IPS DF 4.7 (cell line): ENCODE data around the gene TMEM125.
A peak's percentile ranks its signal among the peaks of the same experiment; 100 is the strongest.

Experiments used
- DNase-seq: peaks from one replicate; pipeline ENCODE4 v3.0.0-alpha.2; 2013; ENCODE audit warnings: low spot score; ENCODE audit errors: extremely low read depth

The TMEM125 gene

GRCh38 chr1:43274125-43274803 lies 4.5 kb downstream of the TMEM125 start:
- no peak for DNase-seq

GRCh38 chr1:43274804-43275180 lies 5.0 kb downstream of the TMEM125 start:
- no peak for DNase-seq

GRCh38 chr1:43275826-43276620 lies 6.2 kb downstream of the TMEM125 start:
- no peak for DNase-seq

- no peak for DNase-seq
These were observed 6.9 kb downstream of the TMEM125 start for GRCh38 chr1:43276673-43277072.

GRCh38 chr1:43277116-43277876 lies 7.5 kb downstream of the TMEM125 start:
- no peak for DNase-seq

GRCh38 chr1:43279161-43279560 lies 9.4 kb downstream of the TMEM125 start:
- no peak for DNase-seq

GRCh38 chr1:43279666-43280065 lies 9.9 kb downstream of the TMEM125 start:
- no peak for DNase-seq

GRCh38 chr1:43280692-43281091 lies 10.9 kb downstream of the TMEM125 start:
- no peak for DNase-seq

- no peak for DNase-seq
These were observed 12.7 kb downstream of the TMEM125 start for GRCh38 chr1:43282220-43283195.

- DNase-seq, result no peak
These were observed 14.3 kb downstream of the TMEM125 start for GRCh38 chr1:43284065-43284464.

- no peak for DNase-seq
These were observed 14.8 kb downstream of the TMEM125 start for GRCh38 chr1:43284546-43285110.

GRCh38 chr1:43285269-43285990 lies 15.6 kb downstream of the TMEM125 start, which contains the start of gene C1orf210:
C1orf210 (minus strand) TSS chr1:43285581; CDS start chr1:43283270, 2,311 bp downstream.
- peak; percentile 56 for DNase-seq

- DNase-seq, result no peak
These were observed 16.3 kb downstream of the TMEM125 start for GRCh38 chr1:43286115-43286514.

- DNase-seq, result no peak
These were observed 16.8 kb downstream of the TMEM125 start for GRCh38 chr1:43286533-43286932.

- no peak for DNase-seq
These were observed 18.4 kb downstream of the TMEM125 start for GRCh38 chr1:43288058-43288784.

- no peak for DNase-seq
These were observed 19.3 kb downstream of the TMEM125 start for GRCh38 chr1:43288785-43289706.

- no peak for DNase-seq
These were observed 22.4 kb downstream of the TMEM125 start for GRCh38 chr1:43292216-43292615.

- no peak for DNase-seq
These were observed 22.9 kb downstream of the TMEM125 start for GRCh38 chr1:43292679-43293078.
